WERI-Rb-1 (cell line): ENCODE measurements around the gene C2CD4D.

ENCODE experiments used
- DNase-seq: peaks from one replicate; pipeline ENCODE4 v3.0.0-alpha.2; 2020
- H3K27ac ChIP-seq: fragments of 250-450 bp; sonication (Bioruptor Pico); 2 replicates; pipeline ENCODE4 v1.5.1; 2020; ENCODE audit warnings: mild to moderate bottlenecking, moderate library complexity
- H3K27me3 ChIP-seq: fragments of 250-450 bp; sonication (Bioruptor Pico); 2 replicates; pipeline ENCODE4 v1.5.1; 2021; ENCODE audit warnings: mild to moderate bottlenecking, low read depth, moderate library complexity; ENCODE audit not compliant: insufficient read depth, severe bottlenecking
- H3K36me3 ChIP-seq: fragments of 250-450 bp; sonication (Bioruptor Pico); 2 replicates; pipeline ENCODE4 v1.5.1; 2020; ENCODE audit warnings: mild to moderate bottlenecking, moderate library complexity
- H3K4me3 ChIP-seq: 2 replicates; pipeline ENCODE4 v1.5.1; 2011; ENCODE audit warnings: low read depth, mild to moderate bottlenecking, control low read depth, low read length
- H3K9me3 ChIP-seq: fragments of 250-450 bp; sonication (Bioruptor Pico); 2 replicates; pipeline ENCODE4 v1.5.1; 2021; ENCODE audit warnings: mild to moderate bottlenecking, moderate library complexity; ENCODE audit not compliant: severe bottlenecking
- TF ChIP-seq, protein P1 (sequence below): IDR thresholded peaks from 2 replicates; pipeline ENCODE4 v1.5.1; 2011; ENCODE audit warnings: low read depth, mild to moderate bottlenecking, control low read depth, inconsistent platforms, low read length

C2CD4D gene

GRCh38 chr1:151834239-151834638, 5.4 kb downstream of the C2CD4D start:
- Histone ChIP-seq H3K4me3 (no peak overlapping the region), H3K27ac (no peak overlapping the region), H3K27me3 (no peaks in the 10 kb centered on the region), H3K9me3 (no peaks in the 10 kb centered on the region), H3K36me3 (no peaks in the 10 kb centered on the region)
- TF ChIP-seq, protein P1, sequence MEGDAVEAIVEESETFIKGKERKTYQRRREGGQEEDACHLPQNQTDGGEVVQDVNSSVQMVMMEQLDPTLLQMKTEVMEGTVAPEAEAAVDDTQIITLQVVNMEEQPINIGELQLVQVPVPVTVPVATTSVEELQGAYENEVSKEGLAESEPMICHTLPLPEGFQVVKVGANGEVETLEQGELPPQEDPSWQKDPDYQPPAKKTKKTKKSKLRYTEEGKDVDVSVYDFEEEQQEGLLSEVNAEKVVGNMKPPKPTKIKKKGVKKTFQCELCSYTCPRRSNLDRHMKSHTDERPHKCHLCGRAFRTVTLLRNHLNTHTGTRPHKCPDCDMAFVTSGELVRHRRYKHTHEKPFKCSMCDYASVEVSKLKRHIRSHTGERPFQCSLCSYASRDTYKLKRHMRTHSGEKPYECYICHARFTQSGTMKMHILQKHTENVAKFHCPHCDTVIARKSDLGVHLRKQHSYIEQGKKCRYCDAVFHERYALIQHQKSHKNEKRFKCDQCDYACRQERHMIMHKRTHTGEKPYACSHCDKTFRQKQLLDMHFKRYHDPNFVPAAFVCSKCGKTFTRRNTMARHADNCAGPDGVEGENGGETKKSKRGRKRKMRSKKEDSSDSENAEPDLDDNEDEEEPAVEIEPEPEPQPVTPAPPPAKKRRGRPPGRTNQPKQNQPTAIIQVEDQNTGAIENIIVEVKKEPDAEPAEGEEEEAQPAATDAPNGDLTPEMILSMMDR, result no peak
- no peak for DNase-seq

DNA sequence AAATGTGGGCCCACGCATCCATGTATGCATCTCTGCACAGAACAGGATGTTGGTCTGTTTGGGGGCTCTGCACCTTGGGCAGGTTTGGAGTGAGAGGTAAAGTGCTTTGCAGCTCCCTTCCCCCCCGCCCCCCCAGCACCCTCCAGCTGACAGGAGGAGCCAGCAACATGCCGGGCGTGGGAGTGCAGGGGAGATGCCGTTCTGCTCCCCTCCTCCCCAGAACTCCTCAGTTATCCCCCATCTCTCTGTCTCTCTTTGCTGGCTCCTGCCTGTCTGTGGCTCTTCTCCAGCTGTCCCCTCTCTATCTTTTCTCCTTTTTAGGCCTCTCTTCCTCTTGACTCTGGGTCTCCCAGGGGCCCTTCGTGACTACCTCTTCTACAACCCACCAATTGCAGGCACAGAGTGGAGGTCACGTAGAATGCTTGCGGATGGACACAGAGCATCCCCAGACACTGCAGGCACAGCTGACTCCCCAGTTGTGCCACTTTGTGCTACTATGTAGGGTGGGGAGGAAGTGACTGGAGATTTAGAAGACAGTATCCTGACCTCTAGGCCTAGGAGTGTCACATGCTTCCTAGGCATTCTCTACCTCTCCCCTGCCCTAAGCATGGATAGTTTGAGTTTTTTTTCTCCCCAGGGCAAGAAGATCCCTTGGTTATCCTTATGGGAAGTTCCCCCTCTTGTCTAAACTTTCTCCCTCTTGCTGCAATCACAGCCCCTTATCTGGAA, 6.3 kb downstream of the C2CD4D start:
- H3K27ac ChIP-seq, result no peak overlapping the region
- no peak for DNase-seq

DNA sequence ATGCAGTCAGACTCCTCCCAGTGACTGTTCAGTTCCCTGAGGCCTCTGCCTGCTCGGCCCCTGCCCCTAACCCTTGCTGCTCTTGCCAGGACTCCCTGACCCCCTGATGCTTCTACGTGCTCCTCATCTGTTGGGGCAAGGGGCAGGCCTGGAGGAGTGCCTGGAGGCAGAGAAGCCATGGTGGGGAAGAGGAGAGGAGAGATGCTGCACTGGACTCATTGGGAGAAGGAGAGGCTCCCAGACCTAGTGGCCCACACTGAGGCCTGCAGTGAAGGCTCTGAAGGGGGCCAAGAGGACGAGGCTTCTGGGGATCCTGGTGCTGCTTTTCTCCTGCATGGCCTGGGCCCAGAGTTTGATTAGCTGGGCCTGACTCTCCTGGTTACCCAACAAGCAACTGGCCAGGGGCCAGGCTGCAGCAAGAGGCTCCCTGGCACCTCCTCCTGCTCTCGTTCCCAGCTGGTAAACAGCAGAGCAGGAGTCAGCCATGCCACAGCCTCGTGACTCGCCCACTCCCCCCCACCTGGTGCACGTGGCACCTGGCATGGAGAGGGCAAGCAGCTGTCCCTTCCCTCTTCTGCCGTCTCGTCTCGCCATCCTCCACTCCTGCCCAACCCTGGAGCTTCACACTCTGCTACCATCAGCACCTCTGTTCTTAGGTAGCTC, 7.2 kb downstream of the C2CD4D start:
- Histone ChIP-seq H3K9me3 (no peaks in the 10 kb centered on the region), H3K4me3 (no peak overlapping the region), H3K36me3 (no peaks in the 10 kb centered on the region), H3K27me3 (no peaks in the 10 kb centered on the region), H3K27ac (no peak overlapping the region)
- TF ChIP-seq, protein P1, result no peak
- DNase-seq, result no peak

More for the DNA sequence above, 6.3 kb downstream of the C2CD4D start:
- Histone ChIP-seq H3K36me3 (no peaks in the 10 kb centered on the region), H3K4me3 (no peak overlapping the region), H3K27me3 (no peaks in the 10 kb centered on the region), H3K9me3 (no peaks in the 10 kb centered on the region)
- TF ChIP-seq, protein P1, result no peak

DNA sequence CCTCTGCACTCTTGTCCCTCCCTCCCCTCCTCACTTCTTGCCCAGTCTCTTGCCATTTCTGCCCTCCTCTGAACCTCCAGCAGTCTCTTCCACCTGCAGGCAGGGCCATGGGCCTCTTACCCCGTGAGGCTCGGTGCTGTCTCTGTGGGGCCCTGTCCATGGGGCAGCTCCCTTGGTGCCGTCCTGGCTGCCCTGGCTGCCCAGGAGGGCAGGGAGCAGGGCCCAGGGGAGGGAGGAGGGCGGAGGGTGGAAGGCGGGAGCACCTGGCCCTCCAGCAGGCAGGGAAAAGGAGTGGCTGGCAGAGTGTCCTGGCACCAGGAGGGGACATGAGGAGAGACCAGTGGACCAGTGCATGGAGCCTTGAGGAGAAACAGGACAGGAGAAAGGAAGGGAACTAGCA, 8.0 kb downstream of the C2CD4D start, which contains the start of gene RORC:
TSS of gene RORC (minus strand) at position 198 of the 400 bp plus-strand sequence. CDS start at position 160, 38 bp downstream.
- Histone ChIP-seq H3K27me3 (no peaks in the 10 kb centered on the region), H3K27ac (no peak within 1 kb of the TSS), H3K4me3 (no peak within 1 kb of the TSS), H3K36me3 (no peaks in the 10 kb centered on the region), H3K9me3 (no peaks in the 10 kb centered on the region)
- TF ChIP-seq, protein P1, result no peak
- no peak for DNase-seq

DNA sequence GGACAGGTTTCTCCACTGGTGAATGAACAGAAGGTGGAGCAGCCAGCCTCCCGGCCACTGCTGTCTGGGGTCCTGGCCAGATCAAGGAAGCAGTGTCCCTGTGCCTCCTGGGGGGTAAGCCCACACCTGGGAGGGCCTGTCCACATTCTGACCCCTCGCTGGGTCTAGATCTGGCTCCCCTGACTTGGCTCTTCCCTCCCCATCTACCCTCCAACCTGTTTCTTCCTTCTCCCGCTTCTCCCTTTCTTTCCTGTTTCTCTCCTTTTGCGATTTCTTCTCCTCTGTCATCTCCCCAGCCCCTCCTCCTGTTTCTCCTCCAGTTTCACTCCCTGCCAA, 8.4 kb downstream of the C2CD4D start:
- Histone ChIP-seq H3K4me3 (no peak overlapping the region), H3K27me3 (no peaks in the 10 kb centered on the region), H3K27ac (no peak overlapping the region)

More for the DNA sequence above, 8.4 kb downstream of the C2CD4D start:
- H3K36me3 ChIP-seq, result no peaks in the 10 kb centered on the region
- H3K9me3 ChIP-seq, result no peaks in the 10 kb centered on the region
- TF ChIP-seq, protein P1, result no peak
- DNase-seq, result no peak
